ENCODE results near the gene RAI14.
"Not testable (repeated sequence)": the region's sequence is repeated elsewhere in the genome, so short reads cannot be mapped to it uniquely, and the experiment has no call there.

Gene RAI14

GRCh38 chr5:34736445-34737115 lies 80.5 kb downstream of the RAI14 start:
- peak; percentile 57 for DNase-seq

DNA sequence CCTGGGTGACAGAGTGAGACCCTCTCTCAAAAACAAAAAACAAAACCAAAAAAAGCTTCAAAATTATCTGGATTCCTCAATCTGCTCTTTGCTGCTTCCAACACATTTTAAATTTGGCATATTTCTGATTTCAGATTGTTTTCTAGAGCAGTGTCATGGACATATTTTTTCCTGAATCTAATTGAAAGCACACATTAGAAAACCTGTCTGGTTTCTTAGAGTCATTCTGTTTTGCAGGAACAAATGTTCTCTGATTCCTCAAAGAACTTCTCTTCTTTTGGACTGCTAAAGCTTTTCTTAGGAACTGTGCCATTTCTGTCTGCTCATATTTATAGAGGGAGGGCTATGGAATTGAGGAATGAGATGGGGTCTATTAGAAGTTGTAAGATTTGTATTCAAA lies 81.6 kb downstream of the RAI14 start:
- no peak for DNase-seq

- no peak for DNase-seq
Observed at GRCh38 chr5:34738381-34738780, 82.3 kb downstream of the RAI14 start.

GRCh38 chr5:34740389-34740806 lies 84.3 kb downstream of the RAI14 start:
- DNase-seq, result no peak

GRCh38 chr5:34742061-34742460 lies 85.9 kb downstream of the RAI14 start:
- DNase-seq, result peak; percentile 80

GRCh38 chr5:34743878-34744277 lies 87.8 kb downstream of the RAI14 start:
- peak; percentile 99 for DNase-seq

DNA sequence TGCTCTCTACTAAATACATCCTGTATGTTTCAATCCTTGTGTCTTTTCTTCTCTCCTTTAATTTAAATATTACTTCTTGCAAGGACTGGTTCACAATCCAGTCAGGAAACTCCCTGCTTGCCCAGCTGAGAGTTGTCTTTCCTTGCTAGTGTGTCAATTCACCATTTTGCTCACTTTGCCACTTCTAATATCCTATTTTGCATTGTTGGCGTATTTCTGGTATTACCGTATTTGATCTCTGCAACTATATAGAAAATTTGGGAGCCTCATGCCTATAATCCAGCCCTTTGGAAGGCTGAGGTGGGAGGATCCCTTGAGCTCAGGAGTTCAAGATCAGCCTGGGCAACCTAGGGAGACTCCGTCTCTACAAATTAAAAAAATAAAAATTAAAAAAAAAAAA lies 92.3 kb downstream of the RAI14 start:
- DNase-seq, result no peak

- DNase-seq, result peak; percentile 96
Observed at GRCh38 chr5:34749431-34749873, 93.3 kb downstream of the RAI14 start.

DNA sequence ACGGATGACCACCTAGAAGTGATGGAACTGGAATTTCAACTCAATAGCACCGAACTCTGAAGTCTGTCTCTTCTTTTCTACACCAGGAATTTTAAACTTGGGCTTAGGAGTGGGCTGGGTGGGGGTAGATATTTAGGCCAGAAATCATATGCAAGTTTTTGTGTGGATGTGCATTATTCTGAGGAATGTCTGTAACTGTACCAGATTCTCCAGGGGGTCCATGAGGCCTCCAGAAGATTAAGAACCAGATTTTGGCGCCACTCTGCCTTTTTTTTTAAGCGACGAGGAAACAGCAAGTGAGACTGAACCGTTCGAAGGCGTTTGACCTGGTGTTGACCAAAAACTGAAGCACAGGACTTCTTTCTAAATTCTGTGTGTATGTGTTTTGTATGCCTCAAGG lies 94.1 kb downstream of the RAI14 start:
- peak; percentile 81 for DNase-seq

DNA sequence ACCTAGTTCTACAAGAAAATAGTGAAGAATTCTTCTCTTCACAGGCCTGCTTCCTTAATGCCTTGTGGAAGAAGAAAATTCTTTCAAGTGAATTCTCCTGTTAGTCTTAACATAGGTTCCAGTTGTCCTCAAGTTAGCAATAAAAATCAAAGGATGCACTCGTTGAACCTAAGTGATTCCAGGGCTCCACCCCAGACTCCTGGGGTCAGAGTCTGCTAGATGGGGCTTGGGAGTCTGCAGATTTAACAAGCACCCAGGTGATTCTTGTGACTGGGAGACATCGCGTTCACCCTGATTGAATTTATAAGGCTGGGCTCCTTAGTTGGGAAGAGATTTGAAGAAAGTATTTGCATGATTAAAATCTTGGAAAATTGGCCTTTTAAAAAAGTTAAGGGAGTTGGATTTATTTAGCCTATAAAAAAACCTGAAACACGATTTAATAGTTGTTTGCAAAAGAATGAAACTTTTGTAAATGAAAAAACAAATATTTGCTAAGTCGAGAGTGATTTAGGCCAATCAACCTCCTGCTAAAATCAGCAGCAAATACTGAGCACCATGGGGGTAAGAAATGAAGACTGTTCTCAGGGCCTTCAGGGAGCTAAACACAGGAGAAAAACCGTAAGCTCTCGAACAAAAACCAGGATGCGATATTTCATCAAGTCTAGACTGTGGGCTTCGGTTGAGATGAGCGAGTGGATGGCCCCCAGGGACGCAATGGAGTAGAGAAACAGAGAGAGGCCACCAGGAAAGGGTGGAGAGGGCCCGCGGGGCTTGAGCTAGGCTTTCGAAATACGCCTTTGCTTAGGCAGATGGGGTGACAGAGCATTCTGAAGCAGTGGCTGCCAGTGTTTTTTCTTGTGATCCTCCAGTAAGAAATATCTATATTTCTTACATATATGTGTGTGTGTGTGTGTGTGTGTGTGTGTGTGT lies 95.9 kb downstream of the RAI14 start:
- peak; percentile 27 for DNase-seq

DNA sequence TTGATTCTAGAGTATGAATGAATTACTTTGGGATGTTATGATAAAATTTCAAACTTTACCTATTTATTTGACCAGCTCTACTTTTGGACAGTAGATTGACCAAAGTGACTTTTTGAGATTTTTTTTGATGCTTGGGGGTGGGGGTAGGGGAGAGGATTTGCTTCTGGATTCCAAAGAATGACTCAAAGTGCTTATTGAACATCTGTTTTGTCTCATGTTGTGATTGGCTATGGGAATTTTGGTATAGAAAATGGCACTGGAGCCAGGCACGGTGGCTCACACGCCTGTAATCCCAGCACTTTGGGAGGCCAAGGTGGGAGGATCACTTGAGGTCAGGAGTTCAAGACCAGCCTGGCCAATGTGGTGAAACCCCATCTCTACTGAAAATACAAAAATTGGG lies 97.1 kb downstream of the RAI14 start:
- DNase-seq, result peak; percentile 30

DNA sequence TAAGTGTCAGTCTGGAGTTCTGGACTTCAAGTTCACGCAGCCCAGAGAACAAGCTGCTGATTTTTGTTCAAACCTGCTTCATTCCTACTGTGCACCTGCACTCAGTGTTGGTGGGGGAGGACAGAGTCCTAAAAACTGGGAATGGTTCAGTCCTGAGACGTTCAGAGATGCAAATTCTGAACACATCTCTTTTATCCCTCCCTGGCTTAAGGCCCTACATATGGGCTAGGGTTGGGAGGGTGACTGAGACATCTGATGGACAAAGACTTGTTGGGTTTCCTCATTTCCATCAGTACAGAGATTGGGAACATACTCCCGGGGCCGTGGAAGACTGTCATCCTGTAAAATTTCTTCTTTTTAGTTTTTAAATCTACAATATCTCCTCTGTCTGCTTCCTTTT lies 99.8 kb downstream of the RAI14 start:
- DNase-seq, result no peak

DNA sequence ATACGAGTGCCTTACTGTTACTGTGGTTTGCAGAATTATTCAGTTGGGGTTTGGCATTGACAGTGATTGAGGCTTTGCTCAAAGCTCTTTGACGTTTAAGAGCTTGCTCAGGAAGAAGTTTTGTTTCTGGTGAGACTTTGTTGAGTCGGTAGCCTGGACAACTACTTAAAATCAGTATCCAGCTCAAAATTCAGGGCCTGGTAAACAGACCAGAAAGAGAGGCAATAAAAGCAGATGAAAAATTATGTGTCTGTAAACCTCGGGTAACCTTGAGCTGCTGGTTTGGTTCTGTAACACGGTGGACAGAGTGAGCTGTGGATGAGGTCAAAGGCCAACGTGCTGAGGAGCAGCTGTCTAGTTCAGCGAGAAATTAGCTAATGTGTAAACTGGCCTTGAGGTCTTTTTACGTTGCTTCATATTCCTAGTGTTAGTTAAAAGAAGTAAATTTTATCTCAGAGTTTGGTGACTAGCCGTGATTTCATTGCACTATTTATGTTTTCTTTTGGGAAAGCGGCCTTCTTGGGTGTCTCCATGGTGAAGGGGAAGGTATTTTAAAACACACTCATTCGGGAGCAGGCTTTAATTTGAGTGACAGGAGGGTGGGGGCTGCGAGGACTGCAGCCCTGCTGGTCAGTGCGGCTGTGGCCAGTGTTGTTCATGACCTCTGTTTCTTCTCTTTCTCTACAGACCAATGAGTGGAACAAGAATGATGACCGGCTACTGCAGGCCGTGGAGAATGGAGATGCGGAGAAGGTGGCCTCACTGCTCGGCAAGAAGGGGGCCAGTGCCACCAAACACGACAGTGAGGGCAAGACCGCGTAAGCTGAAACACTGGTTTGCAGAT lies 100.9 kb downstream of the RAI14 start:
- DNase-seq, result no peak

DNA sequence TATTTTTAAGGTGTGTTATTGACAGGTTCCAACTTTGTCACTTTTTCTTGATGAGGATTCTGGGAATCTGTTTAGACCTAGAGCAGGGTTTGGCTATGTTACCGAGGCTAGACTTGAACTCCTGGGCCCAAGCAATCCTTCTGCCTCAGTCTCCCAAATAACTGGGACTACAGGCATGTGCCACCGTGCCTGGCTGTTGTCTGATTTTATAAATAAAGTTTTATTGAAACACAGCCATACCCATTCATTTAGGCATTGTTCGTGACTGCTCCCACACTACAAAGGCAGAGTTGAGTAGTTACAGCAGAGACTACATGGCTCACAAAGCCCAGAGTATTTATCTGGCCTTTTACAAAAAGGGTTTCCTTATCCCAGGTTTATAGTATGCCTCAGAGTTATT lies 102.4 kb downstream of the RAI14 start:
- no peak for DNase-seq

DNA sequence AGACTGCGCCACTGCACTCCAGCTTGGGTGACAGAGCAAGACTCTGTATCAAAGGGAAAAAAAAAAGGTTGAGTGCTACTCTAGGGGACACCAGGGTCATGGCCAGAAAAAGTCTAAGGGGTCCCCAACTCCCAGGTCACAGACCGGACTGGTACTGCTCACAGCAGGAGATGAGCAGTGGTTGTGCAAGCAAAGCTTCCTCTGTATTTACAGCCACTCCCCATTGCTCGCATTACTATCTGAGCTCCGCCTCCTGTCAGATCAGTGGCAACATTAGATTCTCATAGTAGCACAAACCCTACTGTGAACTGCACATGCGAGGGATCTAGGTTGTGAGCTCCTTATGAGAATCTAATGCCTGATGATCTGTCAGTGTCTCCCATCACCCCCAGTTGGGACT lies 103.1 kb downstream of the RAI14 start:
- DNase-seq, result not testable (repeated sequence)

DNA sequence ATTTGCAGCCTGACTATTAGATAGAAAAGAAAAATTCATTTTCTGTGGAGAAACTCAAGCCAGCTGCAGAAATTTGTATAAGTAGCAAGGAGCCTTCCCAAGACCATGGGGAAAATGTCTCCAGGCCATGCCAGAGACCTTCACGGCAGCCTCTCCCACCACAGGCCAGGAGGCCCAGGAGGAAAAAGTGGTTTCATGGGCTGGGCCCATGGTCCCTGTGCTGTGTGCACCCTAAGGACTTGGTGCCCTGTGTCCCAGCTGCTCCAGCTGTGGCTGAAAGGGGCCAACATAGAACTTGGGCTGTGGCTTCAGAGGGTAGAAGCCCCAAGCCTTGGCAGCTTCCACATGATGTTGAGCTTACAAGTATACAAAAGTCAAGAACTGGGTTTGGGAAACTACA lies 109.5 kb downstream of the RAI14 start:
- no peak for DNase-seq

DNA sequence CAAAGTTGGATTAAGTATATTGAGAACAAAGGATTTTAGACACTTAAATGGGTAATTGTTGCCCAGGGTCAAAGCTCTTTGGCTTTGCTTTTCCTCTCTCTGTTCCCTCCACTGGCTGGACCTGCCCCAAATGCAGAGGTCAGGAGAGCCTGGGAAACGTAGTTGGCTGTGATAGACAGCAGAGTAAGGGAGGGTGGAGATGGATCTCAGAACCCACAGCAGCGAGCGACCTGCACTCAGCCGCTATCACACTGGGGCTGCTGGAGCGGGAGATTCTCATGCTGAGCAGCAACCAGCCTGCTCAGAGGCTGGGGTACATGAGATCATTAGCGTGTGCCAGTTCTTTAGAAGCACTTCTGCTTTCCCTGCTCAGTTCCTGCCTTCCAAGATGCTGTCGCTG lies 111.1 kb downstream of the RAI14 start:
- no peak for DNase-seq

DNA sequence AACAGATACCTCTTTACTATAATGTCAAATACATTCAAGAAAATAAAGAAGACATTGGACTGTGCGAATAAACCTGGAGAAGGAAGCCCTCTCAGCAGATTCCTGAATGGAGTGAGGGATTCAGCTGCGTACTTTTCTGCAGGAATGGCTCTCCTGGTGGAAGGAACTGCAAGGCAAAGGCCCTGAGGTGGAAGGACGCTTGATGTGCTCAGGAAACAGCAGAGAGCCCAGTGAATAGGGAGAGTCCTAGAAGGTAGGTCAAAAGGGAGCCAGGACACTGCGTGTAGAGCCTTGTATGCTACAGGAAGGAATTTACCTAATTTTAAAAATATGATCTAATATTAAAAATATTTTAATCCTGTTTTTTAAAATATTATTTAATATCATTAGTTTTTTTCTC lies 114.4 kb downstream of the RAI14 start:
- DNase-seq, result no peak

GRCh38 chr5:34771076-34771475 lies 114.9 kb downstream of the RAI14 start:
- no peak for DNase-seq

- DNase-seq, result no peak
Observed at GRCh38 chr5:34772267-34773098, 116.4 kb downstream of the RAI14 start.

GRCh38 chr5:34774139-34774538 lies 118.0 kb downstream of the RAI14 start:
- DNase-seq, result no peak

DNA sequence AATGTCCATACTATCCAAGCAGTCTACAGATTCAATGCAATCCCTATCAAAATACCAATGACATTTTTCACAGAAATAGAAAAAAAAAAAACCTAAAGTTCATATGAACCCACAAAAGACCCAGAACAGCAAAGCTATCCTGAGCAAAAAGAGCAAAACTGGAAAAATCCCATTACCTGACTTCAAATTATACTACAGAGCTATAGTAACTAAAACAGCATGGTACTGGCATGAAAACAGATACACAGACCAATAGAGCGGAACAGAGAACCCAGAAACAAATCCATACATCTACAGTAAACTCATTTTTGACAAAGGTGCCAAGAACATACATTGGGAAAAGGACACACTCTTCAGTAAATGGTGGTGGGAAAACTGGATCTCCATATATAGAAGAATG lies 118.5 kb downstream of the RAI14 start:
- DNase-seq, result not testable (repeated sequence)

Measured in fibroblast of skin of right biceps (primary cell).